ENCODE measurements around the gene HCRTR1.

Gene HCRTR1

DNA sequence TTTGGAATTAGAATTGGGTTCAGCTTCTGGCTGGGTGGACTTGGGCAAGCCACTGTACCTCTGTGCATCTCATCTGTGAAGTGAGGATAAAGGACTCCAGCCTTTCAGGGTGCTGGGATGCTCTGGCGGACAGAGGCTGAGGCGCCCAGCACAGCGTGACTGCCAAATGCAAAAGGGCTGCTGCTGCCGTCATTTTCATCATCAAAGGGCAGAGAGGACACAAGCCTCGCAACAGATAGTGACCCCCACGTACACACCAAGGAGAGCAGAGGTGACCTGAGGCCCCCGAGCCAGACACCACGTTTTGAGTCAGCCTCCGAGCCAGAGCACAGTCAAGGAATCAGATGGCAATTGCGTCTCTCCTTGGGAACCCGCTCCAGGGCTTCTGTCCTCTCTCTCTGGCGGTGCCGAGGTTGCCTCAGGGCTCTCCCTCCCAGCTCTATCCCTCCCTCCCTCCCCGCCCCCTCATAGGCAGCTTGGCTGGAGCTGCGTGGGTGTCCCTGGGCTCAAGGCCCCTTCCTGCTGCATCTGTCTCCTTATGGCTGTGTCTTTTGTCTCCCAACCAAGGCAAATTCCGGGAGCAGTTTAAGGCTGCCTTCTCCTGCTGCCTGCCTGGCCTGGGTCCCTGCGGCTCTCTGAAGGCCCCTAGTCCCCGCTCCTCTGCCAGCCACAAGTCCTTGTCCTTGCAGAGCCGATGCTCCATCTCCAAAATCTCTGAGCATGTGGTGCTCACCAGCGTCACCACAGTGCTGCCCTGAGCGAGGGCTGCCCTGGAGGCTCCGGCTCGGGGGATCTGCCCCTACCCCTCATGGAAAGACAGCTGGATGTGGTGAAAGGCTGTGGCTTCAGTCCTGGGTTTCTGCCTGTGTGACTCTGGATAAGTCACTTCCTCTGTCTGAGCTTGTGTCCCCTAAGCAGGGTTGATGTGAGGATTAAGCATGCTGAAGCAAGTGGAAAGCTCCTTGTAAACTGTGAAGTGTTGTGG is 9.0 kb downstream of the HCRTR1 start:
- no peak for DNase-seq

DNA sequence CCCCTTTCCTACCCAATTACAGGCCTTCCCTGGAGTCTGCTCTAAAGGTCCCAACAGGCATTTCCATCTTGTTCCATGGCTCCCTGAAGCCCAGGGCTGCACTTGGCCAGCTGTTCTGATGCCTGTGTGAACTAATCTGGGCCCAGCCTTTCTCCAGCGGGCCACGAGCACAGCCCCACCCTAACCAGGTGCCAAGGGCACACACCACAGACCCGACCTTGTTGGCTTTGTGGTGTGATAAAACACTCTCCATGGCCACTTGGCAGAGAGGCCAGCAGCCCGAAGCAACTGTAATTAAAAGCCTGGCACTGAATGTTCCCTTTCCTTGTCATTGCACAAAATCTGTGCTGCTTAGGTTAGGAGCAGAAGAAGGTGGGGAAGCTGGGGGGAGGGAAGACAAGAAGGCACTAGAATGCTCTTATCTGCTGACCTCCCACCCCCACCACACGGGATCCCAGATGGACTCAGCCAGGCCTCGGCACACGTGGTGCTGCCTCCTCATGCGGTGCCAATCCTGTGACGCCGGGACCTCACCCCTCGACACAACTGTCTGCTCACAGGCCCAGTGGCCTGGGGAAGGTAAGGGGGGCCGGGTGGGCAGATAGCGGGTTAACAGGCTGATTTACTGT is 9.9 kb downstream of the HCRTR1 start:
- no peak for DNase-seq

DNA sequence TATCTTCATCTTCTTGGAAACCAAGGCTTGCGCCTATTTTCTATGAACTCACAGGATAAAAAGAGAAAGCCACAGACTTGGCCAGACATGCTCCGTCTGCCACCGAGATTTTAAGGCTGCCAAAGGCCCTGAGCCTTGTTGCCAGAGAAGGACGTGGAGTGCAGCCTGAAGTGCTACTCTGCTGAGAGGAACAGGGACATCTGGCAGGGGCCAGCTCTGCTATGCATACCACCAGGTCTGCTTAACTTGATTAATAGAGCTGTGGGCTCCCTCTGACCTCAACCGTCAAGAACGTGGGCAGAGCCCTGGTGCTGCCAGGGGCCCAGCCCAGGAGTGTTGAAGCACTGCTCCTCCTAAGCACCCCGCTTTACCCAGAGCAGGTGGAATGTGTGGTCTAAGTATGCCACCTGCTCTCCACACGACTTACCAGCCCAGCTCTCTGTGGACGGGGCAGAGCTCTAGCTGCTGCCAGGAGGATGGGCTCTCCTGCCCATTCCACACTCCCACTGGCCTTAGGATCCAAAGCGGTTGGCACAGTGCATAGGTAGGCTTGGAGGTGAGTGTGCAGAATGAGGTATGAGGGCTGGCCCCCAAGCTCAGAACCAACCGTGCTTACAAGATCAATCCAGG is 10.6 kb downstream of the HCRTR1 start:
- no peak for DNase-seq

DNA sequence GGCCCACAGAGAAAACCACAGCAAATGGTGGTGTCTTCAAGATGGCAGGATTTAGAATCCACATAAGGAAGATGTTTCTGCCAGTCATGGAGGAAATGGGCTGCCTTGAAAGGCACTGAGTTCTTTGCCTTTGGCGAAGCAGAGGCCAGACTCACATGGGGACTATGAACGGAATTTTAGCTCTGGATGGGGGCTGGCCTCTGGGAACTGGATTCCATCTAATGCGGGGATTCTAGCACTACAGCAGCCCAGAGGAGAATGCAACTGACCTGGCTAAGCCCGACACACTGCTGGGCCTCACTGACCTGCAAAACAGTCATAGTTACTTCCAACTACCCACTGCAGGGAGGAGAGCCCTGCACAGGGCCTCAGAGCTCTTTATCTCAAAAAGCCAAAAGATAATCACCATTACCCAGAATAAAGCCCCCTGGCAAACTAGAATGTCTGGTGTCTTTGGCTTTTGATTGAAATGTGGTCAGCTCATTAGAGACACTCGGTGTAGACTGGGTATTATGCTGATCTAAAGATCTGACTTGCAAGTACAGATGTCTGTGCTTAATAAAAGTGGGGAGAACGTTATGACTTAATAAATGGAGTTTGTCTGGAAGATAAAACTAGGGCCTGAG is 11.6 kb downstream of the HCRTR1 start:
- DNase-seq, result no peak

DNA sequence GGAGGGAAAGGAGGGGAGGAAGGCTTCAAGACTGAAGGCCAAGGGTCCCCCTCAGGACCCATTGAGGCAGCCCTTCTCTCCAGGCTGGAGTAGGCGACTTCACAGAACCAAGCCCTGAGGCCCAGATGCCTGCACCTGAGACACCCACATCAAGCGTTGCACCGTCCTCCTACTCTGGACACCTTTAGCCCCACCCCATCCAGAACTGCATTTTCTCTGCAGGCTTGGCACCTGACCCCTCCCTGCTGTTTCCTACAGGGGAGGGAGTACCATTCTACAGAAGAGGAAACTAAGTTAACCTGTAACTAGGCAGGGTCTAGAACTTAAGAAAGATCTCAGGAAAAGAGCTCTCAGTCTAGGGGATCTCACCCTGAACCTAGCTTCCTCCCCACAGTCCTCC is 15.2 kb downstream of the HCRTR1 start:
- DNase-seq, result no peak

DNA sequence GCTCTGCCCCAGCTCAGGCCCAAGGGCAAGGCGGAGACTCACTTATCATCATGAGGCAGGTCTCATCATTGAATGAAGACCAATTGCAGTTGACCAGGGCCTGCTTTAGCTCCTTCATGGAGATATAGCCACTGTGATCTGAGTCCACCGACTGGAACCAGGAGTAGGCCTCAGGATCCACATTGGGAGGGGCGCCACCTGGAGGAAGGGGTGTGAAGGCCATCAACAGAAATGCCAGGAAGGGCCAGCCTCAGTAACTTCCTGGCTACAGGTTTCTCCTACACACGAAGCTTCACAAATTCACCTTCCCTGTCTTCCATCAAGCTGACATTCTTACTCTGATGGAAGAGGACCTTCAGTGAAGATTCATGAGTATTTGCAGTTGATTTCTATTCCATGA is 15.6 kb downstream of the HCRTR1 start:
- peak; percentile 2 for DNase-seq

DNA sequence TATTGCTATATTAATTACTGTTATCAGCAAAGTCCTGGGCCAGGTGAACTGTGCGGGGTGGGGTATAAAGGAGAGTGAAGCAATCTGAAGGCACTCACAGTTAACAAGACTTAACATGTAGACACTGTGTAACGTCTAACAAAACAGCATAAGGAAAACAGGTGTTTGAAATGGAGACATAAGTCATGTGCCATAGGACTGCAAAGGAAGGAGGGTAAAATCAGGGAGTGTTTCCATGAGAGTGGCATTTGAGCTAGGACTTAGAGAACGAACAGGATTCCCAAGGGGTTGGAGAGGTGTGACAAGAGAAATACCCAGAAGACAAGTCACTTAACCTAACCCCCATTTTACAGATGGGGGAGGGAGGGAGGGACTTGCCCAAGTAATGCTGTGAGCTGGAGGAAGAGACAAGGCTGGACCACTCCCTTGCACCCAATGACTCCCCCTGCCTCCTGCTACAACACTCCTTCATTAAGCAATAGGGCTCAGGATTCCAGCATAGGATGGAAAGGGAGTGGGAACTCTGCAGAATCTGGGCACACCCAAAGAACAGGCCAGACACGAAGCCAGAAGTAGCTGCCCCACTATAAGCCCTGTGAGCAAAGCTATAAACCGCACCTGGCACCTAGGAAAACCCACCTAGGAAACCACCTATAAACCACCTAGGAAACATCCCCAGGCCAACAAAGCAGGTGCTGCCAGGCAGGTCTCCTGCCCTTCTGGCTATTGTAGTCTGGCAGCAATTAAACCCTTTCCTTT is 20.6 kb downstream of the HCRTR1 start:
- DNase-seq, result peak; percentile 35

DNA sequence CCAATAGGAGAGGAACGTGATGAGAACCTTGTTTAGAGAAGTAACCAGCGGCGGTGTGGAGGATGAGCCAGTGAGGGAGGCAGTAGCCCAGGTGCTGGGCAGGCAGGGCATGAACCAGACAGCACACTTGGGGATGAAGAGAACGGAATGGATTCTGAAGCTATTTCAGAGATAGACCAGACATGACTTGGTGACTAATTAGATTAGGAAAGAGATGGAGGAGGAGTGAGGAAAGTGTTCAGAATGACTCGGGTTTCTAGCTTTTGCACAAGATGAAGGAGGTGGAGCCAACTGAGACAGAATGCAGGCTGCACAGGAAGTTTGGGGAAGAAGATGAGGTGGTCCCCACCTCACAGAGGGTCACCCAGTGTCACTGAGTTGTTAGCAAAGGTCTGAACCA is 22.1 kb downstream of the HCRTR1 start:
- DNase-seq, result no peak

DNA sequence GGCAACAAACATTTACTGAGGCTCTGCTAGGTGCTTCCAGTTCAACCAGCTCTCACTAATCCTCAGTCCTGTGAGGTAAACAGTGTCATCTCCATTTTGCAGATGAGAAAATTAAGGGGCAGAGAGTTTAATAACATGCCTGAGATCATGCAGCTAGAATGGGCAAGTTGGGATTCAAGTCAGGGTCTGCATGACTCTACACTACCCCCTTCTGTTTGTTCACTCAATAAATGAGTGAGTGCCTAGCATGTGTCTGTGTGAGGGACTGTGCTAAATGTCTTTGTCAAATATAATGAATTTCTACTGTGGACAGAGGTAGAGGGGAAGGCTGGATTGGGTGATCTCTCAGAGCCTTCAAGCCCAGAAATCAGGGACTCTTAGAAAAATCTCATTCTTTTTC is 22.7 kb downstream of the HCRTR1 start:
- no peak for DNase-seq

DNA sequence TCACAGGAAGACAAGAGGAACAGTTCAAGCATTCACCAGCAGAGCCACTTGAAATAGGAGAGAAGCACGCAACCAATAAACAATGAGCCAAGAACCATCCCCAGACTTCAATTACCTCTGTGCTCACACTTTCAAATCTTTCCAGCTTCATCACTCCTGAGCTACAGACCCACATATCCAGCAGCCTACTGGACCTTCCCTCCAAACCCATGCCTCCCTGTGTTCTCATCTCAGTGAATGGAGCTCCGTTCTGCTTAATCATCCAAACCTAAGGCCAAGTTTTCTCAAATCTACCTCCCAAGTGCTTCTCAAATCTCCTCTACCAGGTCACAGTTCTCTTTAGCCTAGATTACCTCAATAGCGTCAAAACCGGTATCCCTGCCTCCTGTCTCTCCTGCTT is 23.5 kb downstream of the HCRTR1 start:
- no peak for DNase-seq

DNA sequence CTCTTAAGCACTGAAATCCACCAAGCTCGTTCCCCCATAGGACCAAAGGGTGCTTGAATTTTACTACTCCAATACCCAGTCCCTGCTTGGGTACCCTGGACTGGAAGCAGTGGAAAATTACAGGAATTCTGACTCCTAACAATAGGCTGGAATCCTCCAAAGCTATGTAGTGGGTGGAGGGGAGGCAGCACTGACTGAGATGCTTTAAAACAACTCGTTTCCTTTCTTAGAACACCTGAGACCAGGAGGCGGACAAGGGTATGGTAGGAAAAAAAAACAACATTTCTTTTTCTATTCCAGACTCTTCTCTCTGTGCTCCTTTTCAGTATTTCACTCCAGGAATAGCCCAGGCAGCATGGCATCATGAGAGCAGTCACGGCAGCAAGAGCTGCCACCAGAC is 24.9 kb downstream of the HCRTR1 start:
- DNase-seq, result no peak

DNA sequence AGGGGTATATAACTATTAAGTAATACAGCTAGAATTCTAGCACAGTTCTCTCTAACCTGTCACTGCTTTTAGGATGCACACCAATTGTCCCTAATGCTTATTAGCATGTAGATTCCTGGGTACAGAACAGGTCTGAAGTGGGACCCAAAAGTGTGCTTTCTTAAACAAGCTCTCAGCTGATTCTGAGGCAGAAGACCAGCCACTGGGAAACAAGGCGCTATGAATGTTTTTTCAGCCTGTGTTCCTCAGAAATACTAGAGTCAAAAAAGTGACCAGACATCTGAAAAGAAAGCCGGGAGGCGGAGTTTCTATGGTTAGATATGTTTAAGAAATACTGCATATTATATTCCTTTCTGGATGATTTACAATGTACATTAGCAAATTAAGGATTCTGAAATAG is 25.4 kb downstream of the HCRTR1 start:
- DNase-seq, result no peak

DNA sequence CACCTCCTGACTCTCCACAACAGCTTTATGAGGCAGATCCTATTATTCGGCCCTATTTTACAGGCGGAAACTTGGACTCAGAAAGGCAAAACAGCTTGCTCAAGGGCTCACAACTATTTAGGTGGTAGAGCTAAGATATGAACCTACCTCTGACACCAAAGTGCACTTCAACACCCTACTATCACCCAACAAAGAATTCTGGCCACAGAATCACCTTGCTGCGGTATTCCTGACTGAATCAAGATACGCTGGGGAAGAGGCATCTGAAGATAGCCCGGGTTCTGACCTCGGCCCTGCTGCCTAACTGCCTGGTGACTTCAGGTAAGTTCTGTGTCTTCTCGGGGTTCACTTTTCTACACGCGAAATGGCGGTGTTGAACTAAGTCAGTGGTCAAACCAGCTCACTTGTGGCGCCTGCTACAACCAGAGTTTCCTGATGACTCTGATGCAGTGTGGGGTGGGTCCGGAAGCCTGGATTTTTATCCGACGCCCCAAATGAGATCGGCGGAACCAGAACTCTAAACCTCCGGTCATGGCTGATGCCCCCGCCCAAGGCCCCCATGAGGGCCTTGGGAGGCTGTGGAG is 26.6 kb downstream of the HCRTR1 start:
- no peak for DNase-seq

DNA sequence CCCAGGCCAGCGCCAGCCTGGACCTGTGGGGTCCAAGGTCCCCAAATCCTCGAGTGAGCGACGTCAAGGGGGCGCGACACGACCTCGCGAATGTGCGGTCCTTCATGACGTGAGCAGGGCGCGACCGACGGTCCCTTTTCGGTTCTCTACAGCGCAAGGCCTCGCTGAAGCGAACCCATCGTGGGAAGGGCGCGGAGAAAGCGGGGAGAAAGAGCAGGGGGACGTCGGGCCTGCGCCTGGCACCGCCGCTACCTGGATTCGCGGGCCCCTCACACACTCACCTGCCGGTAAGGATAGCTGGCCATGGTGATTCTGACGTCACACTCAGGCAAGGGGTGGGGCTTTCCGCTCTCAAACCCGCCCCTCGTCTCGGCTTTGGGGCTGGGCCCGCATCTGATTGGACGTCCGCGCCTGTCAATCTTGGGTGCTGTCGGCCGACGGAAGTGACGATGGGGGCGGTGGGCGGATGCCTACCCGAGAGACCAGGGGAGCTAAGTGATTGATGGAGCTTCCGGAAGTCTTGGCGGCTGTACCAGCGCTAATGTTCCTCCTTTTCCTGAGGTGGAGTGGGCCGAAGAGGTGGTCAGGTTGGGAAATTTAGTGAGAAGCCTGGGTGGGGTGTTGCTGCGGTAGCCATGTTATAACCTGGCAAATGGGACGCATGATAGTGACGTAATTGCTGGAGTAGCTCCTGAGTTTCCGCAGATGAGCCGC is 27.2 kb downstream of the HCRTR1 start, which contains the start of gene PEF1:
Gene PEF1, minus strand, starts transcription at position 317 of the 714 bp plus-strand sequence. Its CDS starts 12 bp downstream, at position 305.
- peak; percentile 97 for DNase-seq

DNA sequence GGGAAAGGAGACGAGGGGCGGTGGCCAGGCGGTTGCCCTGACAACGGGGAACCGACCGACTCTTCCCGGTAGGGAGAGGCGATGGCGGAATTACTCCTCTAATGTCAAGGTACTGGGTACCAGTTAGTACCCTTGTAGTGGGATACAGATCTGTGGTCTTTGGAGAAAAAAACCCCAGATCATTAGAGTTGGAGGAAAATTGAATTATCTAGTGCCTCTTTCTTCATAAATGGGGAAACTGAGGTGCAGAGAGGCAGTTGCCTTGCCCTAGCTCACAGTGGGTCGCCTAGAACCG is 27.7 kb downstream of the HCRTR1 start:
- DNase-seq, result no peak

DNA sequence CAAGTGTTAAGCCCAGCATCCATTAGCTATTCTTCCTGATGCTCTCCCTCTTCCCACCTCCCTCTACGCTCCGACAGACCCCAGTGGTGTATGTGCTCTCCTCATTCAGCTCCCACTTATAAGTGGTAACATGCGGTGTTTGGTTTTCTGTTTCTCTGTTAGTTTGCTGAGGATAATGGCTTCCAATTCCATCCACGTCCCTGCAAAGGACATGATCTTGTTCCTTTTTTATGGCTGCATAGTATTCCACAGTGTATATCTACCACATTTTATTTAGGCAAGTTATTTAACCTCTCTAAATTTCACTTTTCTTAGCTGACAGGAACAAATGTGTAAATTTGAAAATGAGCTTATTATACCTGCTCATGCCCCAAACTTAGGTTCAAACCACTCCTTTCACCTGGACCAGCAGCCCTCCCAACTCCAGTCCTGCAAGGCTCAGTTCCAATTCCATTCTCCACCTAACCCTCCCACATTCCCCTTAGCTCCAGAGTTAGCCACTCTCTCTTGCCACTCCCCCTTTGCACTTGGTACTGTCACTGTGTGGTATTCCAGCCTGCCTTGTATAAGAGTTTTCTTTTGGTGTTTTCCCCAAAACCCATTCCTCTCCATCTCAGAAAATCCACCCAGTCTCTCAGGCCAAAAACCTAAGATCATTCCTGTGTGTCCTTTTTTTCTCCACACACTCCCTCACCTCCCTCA is 28.9 kb downstream of the HCRTR1 start:
- no peak for DNase-seq

DNA sequence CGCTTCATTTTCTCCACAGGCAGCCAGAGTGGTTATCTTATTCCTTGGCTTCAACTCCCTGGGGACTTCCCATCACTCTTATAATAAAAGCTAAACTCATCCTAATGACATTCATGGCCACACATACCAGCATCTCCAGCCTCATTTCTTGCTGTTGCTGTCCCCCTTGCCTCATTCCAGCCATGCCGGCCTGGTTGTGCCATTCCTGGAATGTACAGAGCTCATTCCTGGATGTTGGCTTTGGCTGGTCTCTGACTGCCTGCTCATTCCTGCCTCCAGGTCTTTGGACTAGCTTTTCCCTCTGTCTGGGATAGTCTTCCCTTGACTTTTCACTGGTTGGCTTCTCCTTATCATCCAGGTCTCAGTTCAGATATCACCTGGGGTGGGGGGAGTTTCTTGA is 29.6 kb downstream of the HCRTR1 start:
- DNase-seq, result no peak

DNA sequence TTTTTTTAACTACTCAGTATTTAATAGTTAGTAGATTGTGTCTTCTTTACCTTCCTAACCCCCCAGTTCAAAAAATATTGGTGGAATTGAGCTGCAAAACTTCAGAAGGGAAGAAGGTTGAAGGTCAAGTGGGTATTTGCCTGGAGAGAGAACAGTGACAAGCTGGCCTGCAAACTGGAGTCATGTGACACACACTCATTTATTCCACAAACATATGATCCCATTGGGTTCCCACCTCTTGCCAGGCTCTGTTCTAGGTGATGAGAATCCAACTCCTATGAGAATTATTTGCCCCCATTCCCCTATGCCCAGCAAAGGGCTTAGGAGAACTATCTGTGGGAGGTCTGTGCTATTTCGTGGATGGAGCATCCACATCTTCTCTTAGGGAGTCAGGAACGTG is 30.7 kb downstream of the HCRTR1 start:
- DNase-seq, result no peak

DNA sequence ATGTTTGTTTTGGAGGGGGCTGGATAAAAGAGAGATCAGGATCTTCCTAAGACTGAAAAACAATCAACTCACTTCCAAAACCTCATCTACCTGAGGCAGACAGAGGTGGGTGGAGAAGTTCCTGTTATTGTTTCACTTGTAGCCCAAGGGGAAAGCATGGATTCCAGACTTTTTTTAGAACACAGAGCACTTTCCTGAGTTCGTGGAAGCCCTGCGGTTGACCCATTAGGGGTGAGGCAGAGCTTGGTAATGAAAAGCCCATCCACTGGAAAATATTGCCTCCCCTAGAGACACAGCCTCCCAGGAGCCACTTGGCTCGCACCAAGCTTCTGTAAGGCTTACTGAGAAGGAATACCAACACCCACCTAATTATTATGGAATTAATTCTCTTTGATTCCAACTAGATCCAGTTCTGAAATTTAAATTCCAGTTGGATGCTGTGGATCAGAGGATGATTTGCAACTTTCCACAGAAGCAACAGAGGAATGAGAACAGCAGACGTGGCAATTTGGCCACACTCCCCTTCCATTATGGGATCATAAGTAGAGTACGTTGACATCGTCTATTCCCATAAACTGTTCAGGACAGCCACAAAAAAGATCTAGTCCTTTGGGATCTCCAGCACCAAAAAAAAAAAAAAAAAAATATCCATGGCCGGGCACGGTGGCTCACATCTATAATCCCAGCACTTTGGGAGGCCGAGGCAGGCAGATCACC is 31.3 kb downstream of the HCRTR1 start:
- DNase-seq, result no peak

Measured in NCI-H146 (cell line).